Endothelial cell of umbilical vein (primary cell): ENCODE data around the gene FSTL3. TPM values are rescaled to one million over a fixed set of nuclear protein-coding genes. Genes with fewer than 3 reads are reported as not detected.

Experiments
- BruUV-seq: library from RNA; stranded (reverse); fragments of 400-500 nt; replicated peaks from 2 replicates; lab custom pipeline; 2021; lab: Mats Ljungman, UMichigan
- CTCF ChIA-PET: fragments of 300-600, 350-600 bp; sonication (Branson Sonifier 250); formaldehyde crosslinking; loops from one replicate; lab custom pipeline; 2021; ENCODE audit warnings: antibody characterized with exemption, inconsistent platforms; lab: Charles Lee
- POLR2A ChIA-PET: fragments of 300-600, 350-600 bp; sonication (Branson Sonifier 250); formaldehyde crosslinking; loops from one replicate; lab custom pipeline; 2021; ENCODE audit warnings: antibody characterized with exemption, inconsistent platforms; lab: Charles Lee
- DNase-seq: peaks from one replicate; pipeline ENCODE4 v3.0.0-alpha.2; 2011; ENCODE audit warnings: low read depth, low spot score
- FAIRE-seq: peaks from 2 replicates; lab custom pipeline; 2011; peaks lifted over from hg19 to GRCh38; lab: Jason Lieb, UNC
- H2AFZ ChIP-seq: 2 replicates; pipeline ENCODE4 v1.6.0; 2012; ENCODE audit warnings: low read depth, low read length, control low read depth, inconsistent platforms
- H3K27ac ChIP-seq: 2 replicates; pipeline ENCODE4 v1.5.1; 2011; ENCODE audit warnings: low read depth, mild to moderate bottlenecking, control low read depth, low read length, moderate library complexity; ENCODE audit not compliant: insufficient read depth
- H3K27me3 ChIP-seq, 2 experiments: 2 replicates each; pipeline versions ENCODE4 v1.6.0 to v1.6.1; 2011; ENCODE audit warnings: low read length in 2 of 2, mixed read lengths in 1 of 2; ENCODE audit not compliant: control insufficient read depth in 2 of 2, insufficient read depth in 2 of 2
- H3K36me3 ChIP-seq, 2 experiments: 2 replicates in 1 of 2; 3 replicates in 1 of 2; pipeline ENCODE4 v1.5.1; 2011; ENCODE audit warnings: low read length in 2 of 2, mild to moderate bottlenecking in 1 of 2, moderate library complexity in 1 of 2; ENCODE audit not compliant: control insufficient read depth in 2 of 2, insufficient read depth in 2 of 2; ENCODE audit errors: extremely low read depth in 1 of 2
- H3K4me1 ChIP-seq: 3 replicates; pipeline ENCODE4 v1.5.1; 2011; ENCODE audit warnings: mild to moderate bottlenecking, low read length; ENCODE audit not compliant: control insufficient read depth, insufficient read depth; ENCODE audit errors: extremely low read depth
- H3K4me2 ChIP-seq: 2 replicates; pipeline ENCODE4 v1.6.1; 2011; ENCODE audit warnings: low read length, control low read depth, mixed read lengths; ENCODE audit not compliant: insufficient read depth
- H3K4me3 ChIP-seq, 3 experiments: fragments of 200-600 bp in 1 of 3; sonication (generic), shearing (Covaris generic) in 1 of 3; replicated peaks in 1 of 3; 2 replicates each; pipeline ENCODE4 v1.5.1; 2011 to 2016; ENCODE audit warnings: control low read depth in 3 of 3, low read length in 3 of 3, mild to moderate bottlenecking in 2 of 3, inconsistent platforms in 1 of 3, low read depth in 1 of 3, moderate library complexity in 1 of 3; ENCODE audit not compliant: insufficient read depth in 1 of 3
- H3K79me2 ChIP-seq: 2 replicates; pipeline ENCODE4 v1.6.0; 2012; ENCODE audit warnings: low read length, inconsistent platforms; ENCODE audit not compliant: control insufficient read depth, insufficient read depth
- H3K9ac ChIP-seq: replicated peaks from 2 replicates; pipeline ENCODE3; 2011; ENCODE audit warnings: low read length, control low read depth; ENCODE audit not compliant: insufficient read depth; ENCODE audit errors: extremely low read depth
- H3K9me1 ChIP-seq: replicated peaks from 3 replicates; pipeline ENCODE4 v1.6.0; 2011; ENCODE audit warnings: mild to moderate bottlenecking, low read length; ENCODE audit not compliant: control insufficient read depth, insufficient read depth; ENCODE audit errors: extremely low read depth
- H3K9me3 ChIP-seq: replicated peaks from 2 replicates; pipeline ENCODE4 v1.5.1; 2012; ENCODE audit warnings: low read length, inconsistent platforms; ENCODE audit not compliant: control insufficient read depth, insufficient read depth
- H4K20me1 ChIP-seq: replicated peaks from 2 replicates; pipeline ENCODE3; 2011; ENCODE audit warnings: mild to moderate bottlenecking, low read length; ENCODE audit not compliant: control insufficient read depth, insufficient read depth; ENCODE audit errors: extremely low read depth
- CTCF ChIP-seq, 2 donors: IDR thresholded peaks; 1 replicate in 1 of 2; 2 replicates in 1 of 2; pipeline ENCODE4 v1.5.1; 2011; ENCODE audit warnings: low read length in 2 of 2, mild to moderate bottlenecking in 2 of 2, moderate library complexity in 2 of 2, control low read depth in 1 of 2, inconsistent platforms in 1 of 2, low read depth in 1 of 2; ENCODE audit not compliant: insufficient read depth in 1 of 2; ENCODE audit errors: extremely low read depth in 1 of 2
- EZH2 ChIP-seq: IDR thresholded peaks from 2 replicates; pipeline ENCODE4 v1.6.1; 2012; ENCODE audit warnings: borderline replicate concordance, low read depth, mild to moderate bottlenecking, moderate library complexity, low read length, inconsistent platforms; ENCODE audit not compliant: severe bottlenecking
- FOS ChIP-seq: IDR thresholded peaks from 2 replicates; pipeline ENCODE4 v1.6.1; 2011; ENCODE audit warnings: mild to moderate bottlenecking, low read length, moderate library complexity, borderline replicate concordance; ENCODE audit not compliant: insufficient read depth
- GATA2 ChIP-seq: IDR thresholded peaks from 2 replicates; pipeline ENCODE4 v1.7.0; 2011; ENCODE audit warnings: low read depth, mild to moderate bottlenecking, moderate library complexity, mixed read lengths, low read length; ENCODE audit not compliant: insufficient read length, insufficient read depth
- JUN ChIP-seq: IDR thresholded peaks from 2 replicates; pipeline ENCODE4 v1.6.1; 2011; ENCODE audit warnings: borderline replicate concordance, low read depth; ENCODE audit not compliant: insufficient read length, insufficient read depth
- MYC ChIP-seq: IDR thresholded peaks from one replicate; pipeline ENCODE4 v1.6.1; 2011; ENCODE audit warnings: mild to moderate bottlenecking, low read depth, low read length
- POLR2A ChIP-seq: IDR thresholded peaks from 2 replicates; pipeline ENCODE4 v1.6.1; 2012; ENCODE audit warnings: low read depth, mild to moderate bottlenecking, control low read depth, low read length
- POLR2AphosphoS5 ChIP-seq: IDR thresholded peaks from 2 replicates; pipeline ENCODE4 v1.6.1; 2012; ENCODE audit warnings: low read depth, mild to moderate bottlenecking, control low read depth, low read length, moderate library complexity; ENCODE audit not compliant: insufficient read depth
- dilution Hi-C: fragments of 300-500 bp; cut with MboI; formaldehyde crosslinking; loops from one replicate; pipeline ENCODE4 v1.15.0; 2019; ENCODE audit warnings: low sequenced_read_pairs; ENCODE audit not compliant: extremely low pct_ligation_motif_present
- intact Hi-C: fragments of 100-400 bp; cut with micrococcal nuclease; formaldehyde crosslinking; loops from one replicate; pipeline ENCODE4 v1.10.0; 2022
- polyA plus RNA-seq, 4 experiments: library from polyadenylated mRNA; depleted of rRNA in 3 of 4; stranded (reverse) in 3 of 4; unstranded in 1 of 4; fragments of >200 nt; gene quantifications; 2 replicates each; pipeline versions ENCODE4 v1.2.1 to v1.2.3, GENCODE V29; 2011 to 2012; ENCODE audit warnings: missing spikeins in 1 of 4
- total RNA-seq: library from RNA; stranded (reverse); gene quantifications from 2 replicates; pipeline ENCODE4 v1.2.3, GENCODE V29; 2021
- TF ChIP-seq, protein P1 (sequence below): IDR thresholded peaks from 2 replicates; pipeline ENCODE4 v1.6.1; 2011; ENCODE audit not compliant: insufficient read depth, insufficient read length

Gene FSTL3
- total and polyA plus RNA-seq, 2 donors (not counting 3 experiments of a cell fraction or from before 2014, with no cell fraction given), result 19.9 to 45.2 TPM

GRCh38 chr19:687569-688166 lies 11.5 kb downstream of the FSTL3 start:
- no peaks in the 10 kb centered on the region for H3K79me2 ChIP-seq
- no peaks in the 10 kb centered on the region for H4K20me1 ChIP-seq
- no peaks in the 10 kb centered on the region for H3K9me1 ChIP-seq
- no TSS peak for BruUV-seq
- dilution Hi-C loops (no loop called here), intact Hi-C loops (no loop called here)
- H3K36me3 ChIP-seq, result no peaks in the 10 kb centered on the region
- no peaks in the 10 kb centered on the region for H3K27me3 ChIP-seq
- TF ChIP-seq, protein P1, sequence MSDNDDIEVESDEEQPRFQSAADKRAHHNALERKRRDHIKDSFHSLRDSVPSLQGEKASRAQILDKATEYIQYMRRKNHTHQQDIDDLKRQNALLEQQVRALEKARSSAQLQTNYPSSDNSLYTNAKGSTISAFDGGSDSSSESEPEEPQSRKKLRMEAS, result no peak
- TF ChIP-seq POLR2AphosphoS5 (no peak), JUN (no peak), MYC (no peak), GATA2 (no peak), FOS (no peak), CTCF (IDR thresholded peaks at IDR 0.05; ENCODE audit: extremely low read depth in 1 of 2, insufficient read depth in 1 of 2, low read depth in 1 of 2, low read length in 2 of 2) (no peak), EZH2 (no peak), POLR2A (no peak)
- H3K27ac ChIP-seq, result no peak overlapping the region
- no peak overlapping the region for H3K4me3 ChIP-seq
- H3K9ac ChIP-seq, result no peak overlapping the region
- ChIA-PET CTCF (interaction anchor here (1.3 kb wide), 1 partner anchor 12 kb away, joined by 3 read pairs; no protein-coding TSS in a partner anchor), POLR2A (no interaction called here)
- H3K4me1 ChIP-seq, result no peaks in the 10 kb centered on the region
- H3K9me3 ChIP-seq, result no peaks in the 10 kb centered on the region
- DNase-seq (no peak), FAIRE-seq (no peak)
- no peak overlapping the region for H2AFZ ChIP-seq
- H3K4me2 ChIP-seq, result no peak overlapping the region
